VCaP (cell line): Measurements from ENCODE around the gene AJUBA.
A peak's percentile ranks its signal among the peaks of the same experiment; 100 is the strongest.

ENCODE experiments used
- H3K27ac ChIP-seq: fragments of 450-650 bp; 2 replicates; pipeline ENCODE4 v1.5.1; 2017
- CTCF ChIP-seq: fragments of 450-650 bp; conservative IDR thresholded peaks from 2 replicates; pipeline ENCODE4 v1.5.1; 2017; ENCODE audit warnings: mild to moderate bottlenecking, moderate library complexity

The AJUBA gene

GRCh38 chr14:23013054-23013748 is 30.9 kb upstream of the AJUBA start:
- H3K27ac ChIP-seq, result no peak overlapping the region
- TF ChIP-seq CTCF, result no peak

GRCh38 chr14:23009939-23010726 is 27.8 kb upstream of the AJUBA start, which contains the start of gene C14orf93:
C14orf93 (minus strand) TSS chr14:23010143; CDS start chr14:22999023, 11,120 bp downstream.
- TF ChIP-seq CTCF, result no peak
- H3K27ac ChIP-seq, result peak within 1 kb of the TSS; percentile 96

DNA sequence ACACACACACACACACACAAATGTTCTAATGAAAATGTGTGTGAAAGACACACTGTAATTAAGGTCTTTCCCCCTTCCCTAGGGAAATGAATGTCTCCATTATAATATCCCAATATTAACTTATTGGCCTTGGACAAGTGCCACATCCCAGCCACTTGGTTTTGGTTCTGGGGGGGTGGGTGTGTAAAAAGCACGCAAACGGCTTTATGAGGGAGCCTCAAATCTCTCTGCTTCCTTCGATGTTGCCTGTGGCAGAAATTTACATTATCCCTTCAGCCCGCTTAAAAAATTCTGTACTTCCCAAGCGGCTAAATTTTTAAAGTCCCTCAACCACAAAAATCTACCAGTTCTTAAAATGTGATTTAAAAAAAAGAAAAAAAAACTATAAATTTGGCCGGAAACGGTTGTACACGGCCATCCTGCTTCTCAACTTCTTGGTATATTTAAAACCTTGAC is 27.2 kb upstream of the AJUBA start:
- H3K27ac ChIP-seq, result peak overlapping the region; percentile 96
- TF ChIP-seq CTCF, result no peak

- H3K27ac ChIP-seq, result peak overlapping the region; percentile 96
- no peak for TF ChIP-seq CTCF
These were observed 26.5 kb upstream of the AJUBA start for GRCh38 chr14:23008831-23009230.

DNA sequence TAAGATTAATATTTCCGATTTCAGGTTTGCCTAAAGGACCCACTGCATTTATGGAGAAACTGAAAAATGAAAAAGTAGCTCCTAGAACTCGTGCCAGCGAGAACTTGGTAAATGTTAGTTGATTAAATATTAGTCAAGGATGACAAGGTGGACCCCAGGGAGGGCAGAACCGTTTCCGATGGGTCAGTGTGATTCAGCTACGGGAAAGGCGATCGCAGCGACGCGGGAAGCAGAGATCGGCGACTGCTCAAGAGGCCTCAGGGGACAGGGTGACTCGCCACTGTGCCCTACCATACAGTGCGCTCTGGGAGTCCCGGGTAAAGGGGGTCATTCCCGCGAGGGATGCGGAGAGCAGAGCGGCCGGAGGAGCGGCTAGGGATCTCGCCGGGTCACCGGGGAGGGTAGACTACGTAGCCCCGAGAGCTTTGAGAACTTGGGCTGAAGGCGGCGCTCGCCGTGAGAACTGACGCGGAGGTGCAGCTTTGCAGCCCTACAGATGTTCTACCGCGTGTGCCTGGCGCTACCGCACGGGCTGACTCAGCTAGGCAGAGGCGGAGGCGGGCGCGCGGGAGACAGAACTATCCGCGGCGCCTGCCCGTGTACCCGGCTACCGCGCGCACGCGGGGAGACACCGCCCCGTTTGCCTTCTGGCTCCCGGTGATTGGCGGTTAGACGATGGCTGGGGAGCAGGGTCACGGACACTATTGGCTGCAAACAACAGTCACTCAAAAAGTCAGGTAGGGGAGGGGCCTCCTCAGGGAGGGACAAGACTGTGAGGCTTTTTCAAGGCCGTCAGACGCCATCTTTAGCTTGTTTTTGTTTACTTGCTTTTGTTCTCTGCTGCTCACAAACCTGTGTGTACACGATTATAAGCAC is 24.4 kb upstream of the AJUBA start:
- peak; percentile 25 for TF ChIP-seq CTCF
- peak overlapping the region; percentile 96 for H3K27ac ChIP-seq

DNA sequence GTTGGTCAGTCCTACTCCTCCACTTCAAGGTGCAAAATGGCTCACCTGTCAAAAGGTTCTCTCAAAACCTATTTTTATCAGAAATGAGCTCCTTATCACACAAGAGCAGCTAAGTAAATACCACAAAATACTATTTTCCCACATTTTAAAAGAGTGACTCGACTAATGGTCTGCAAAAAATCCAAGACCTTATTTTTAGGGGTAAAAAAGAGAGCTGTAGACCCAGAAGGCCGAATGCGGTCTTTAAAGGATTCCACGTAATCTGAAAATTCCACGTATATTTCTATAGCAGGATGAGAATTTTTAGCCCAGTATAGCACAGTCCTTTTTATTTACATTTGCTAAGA is 23.8 kb upstream of the AJUBA start:
- TF ChIP-seq CTCF, result no peak
- H3K27ac ChIP-seq, result peak overlapping the region; percentile 96
